Cardiac fibroblast (primary cell): ENCODE results near the gene UBE2I.

Experiments
- DNase-seq, 2 donors: peaks; one replicate each; pipeline versions ENCODE4 v3.0.0 to v3.0.0-alpha.2; 2010; ENCODE audit warnings: low read depth in 2 of 2
- H3K4me3 ChIP-seq, 2 donors: replicated peaks in 1 of 2; 1 replicate in 1 of 2; 2 replicates in 1 of 2; pipeline ENCODE4 v1.5.1; 2011; ENCODE audit warnings: low read depth in 2 of 2, low read length in 2 of 2, mild to moderate bottlenecking in 2 of 2, moderate library complexity in 1 of 2
- CTCF ChIP-seq: IDR thresholded peaks from one replicate; pipeline ENCODE4 v1.5.1; 2011; ENCODE audit warnings: low read depth, mild to moderate bottlenecking, low read length, inconsistent platforms

Gene UBE2I

DNA sequence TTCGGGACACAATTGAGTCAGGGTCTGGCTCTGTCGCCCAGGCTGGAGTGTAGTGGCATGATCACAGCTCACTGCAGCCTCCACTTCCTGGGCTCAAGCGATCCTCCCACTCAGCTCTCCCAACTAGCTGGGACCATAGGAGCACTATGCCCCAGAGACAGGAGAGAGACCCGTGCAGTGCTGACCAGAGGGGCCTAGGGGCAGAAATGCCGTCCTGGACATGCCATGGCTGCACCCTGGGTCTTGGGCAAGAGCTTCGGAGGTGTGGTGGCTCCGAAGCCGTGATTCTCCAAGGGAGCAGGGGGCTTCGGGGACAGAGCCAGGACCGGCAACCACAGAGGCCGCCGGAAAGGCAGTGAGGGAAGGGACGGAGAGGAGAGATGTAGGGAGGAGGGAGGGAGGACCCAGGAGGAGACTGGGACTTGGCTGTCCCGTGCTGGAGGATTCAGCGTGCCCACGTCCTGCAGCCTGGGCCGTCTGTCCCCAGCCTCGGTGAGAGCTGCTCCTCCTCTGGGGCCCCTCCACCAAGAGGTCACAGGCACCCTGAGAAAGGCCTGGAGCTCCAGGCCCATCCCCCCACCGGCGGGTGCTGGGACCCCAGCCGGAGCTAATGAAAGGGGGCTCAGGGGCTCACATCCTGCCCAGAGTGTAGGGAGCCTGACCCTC, 31.7 kb upstream of the UBE2I start:
- H3K4me3 ChIP-seq: no peak overlapping the region
- TF ChIP-seq CTCF: no peak
- no peak for DNase-seq

- TF ChIP-seq CTCF: no peak
- DNase-seq: no peak
- H3K4me3 ChIP-seq: no peak overlapping the region
These were observed 31.0 kb upstream of the UBE2I start for GRCh38 chr16:1278477-1278876.

DNA sequence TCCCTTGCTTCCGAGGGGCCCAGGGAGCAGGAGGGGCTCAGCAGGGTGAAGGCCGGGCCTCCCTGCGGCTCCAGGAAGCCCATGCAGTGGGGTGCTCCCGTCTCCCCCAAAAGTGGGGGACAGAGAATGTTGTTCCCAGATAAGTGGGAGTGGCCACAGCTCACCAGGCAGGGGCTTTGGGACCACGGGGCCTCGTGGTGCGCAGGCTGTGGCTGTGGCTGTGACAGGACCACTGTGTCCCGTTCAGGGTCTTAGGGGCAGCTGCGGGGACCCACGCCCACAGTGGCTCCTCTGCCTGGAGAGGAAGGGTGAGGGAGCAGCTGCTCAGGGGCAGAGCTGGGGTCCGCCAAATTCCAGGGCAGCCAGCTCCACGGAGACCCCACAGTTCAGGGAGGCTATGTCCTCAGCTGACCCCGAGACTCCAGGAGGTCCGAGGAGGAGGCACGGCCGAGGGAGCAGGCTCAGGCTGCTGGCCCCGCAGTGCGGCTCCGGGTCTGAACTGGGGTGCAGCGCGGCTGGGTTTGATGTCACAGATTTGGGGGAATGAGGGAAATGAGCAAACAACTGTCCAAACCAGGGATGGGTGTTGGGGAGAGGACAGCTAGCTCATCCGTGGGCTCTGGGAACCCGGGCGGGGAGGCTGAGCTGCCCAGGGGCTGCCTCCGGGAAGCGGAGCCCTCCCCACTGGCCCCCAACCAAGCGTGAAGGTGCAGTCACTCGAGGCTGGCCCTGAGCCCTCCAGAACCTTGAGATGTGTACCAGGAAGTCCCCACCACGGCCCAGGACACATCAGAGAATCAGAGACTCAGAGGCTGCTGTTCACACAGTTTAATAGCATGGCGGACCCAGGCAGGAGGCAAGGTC, 30.1 kb upstream of the UBE2I start:
- H3K4me3 ChIP-seq: no peak overlapping the region
- DNase-seq: no peak
- no peak for TF ChIP-seq CTCF

DNA sequence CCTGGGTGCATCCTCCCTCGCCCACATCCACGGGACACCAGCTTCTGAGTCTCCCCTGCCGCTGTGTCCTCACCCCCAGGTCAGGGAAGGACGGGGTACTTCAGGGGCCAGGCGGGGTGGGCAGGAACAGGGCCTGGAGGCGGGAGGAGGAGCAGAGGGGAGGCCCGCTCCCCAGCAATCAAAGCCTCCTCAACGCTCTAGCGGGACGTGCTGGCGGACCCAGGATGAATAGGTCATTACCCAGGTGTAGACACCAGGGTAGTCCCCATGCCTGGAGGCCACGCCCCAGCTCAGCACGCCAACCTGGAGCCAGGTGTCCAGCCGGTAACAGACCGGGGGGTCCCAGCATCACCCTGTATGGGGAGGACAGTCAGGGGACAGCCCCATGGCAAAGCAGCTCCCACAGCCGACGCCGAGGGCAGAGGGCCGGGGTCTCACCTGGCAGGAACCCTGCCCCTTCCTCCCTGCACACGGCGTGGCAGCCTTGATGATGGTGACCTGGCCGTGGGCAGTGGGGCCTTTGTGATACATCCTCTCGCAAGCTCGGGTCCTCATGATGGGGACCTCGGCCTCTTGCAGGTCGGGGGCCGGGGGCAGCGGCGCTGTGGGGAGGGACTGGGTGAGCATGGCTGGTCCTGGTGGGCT, 29.4 kb upstream of the UBE2I start:
- no peak overlapping the region for H3K4me3 ChIP-seq
- no peak for TF ChIP-seq CTCF
- no peak for DNase-seq

DNA sequence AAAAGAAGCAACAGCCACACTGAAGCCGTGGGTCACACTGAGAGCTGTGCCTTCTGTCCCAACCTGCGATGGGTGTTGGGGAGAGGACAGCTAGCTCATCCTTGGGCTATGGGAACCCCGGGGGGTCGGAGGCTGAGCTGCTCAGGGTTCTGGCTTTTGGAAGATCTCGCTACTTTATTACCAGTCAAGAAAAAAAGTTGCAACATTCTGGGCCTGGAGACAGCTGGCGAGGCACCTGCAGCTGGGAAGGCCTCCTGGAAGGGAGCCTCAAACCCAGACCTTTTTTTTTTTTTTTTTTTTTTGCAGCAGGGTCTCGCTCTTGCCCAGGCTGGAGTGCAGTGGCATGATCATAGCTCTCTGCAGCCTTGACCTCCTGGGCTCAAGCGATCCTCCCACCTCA, 28.7 kb upstream of the UBE2I start:
- TF ChIP-seq CTCF: no peak
- H3K4me3 ChIP-seq: no peak overlapping the region
- no peak for DNase-seq

DNA sequence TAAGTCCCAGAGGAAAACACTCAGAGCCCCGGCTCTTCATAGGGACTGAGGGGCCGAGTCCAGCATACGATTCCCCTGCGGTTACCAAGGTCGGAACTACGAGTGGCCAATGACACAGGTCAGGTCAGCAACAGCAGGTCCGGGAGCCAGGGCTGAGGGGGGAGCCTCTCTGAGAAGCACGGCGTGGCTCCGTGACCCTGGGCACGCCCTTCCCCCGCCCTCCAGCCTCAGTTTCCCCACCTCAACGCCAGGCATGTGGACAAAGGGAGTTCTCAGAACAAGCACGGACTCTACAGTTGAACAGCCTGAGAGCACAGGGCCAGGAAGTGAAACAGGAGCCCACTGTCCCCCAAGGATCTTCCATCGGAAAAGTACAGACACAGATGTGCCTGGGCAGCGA, 27.9 kb upstream of the UBE2I start:
- TF ChIP-seq CTCF: no peak
- no peak overlapping the region for H3K4me3 ChIP-seq
- DNase-seq: no peak
